ENCODE measurements around the gene SFSWAP. TPM values are rescaled to one million over a fixed set of nuclear protein-coding genes. Genes with fewer than 3 reads are reported as not detected.
A peak's percentile ranks its signal among the peaks of the same experiment; 100 is the strongest.

Gene SFSWAP
- total and polyA plus RNA-seq, 2 of the 13 experiments (the other 11 are each of a cell fraction or from before 2014, with no cell fraction given): 17.1 to 27.7 TPM

GRCh38 chr12:131826097-131826928, 115.4 kb downstream of the SFSWAP start:
- no peaks in the 10 kb centered on the region for H3K79me2 ChIP-seq (ENCODE audit: insufficient read depth, low read length)
- H3K36me3 ChIP-seq (replicated peaks in 1 of 2; ENCODE audit: control insufficient read depth in 1 of 2, insufficient read depth in 2 of 2, low read length in 2 of 2): no peaks in the 10 kb centered on the region
- ChIA-PET CTCF (ENCODE audit: low intra/inter-chr PET ratio, low total read pairs) (no interaction called here), POLR2A (no interaction called here)
- no TSS peak for BruUV-seq (replicated peaks)
- H3K4me3 ChIP-seq (replicated peaks in 1 of 3; ENCODE audit: insufficient read depth in 1 of 3, low read depth in 2 of 3, low read length in 3 of 3): no peak overlapping the region
- 60% methylated on average over 20 of the region's 23 CpGs for WGBS (ENCODE audit: low lambda C conversion rate)
- no peak overlapping the region for H3K4me2 ChIP-seq (ENCODE audit: low read depth, low read length)
- intact Hi-C loops (cut with micrococcal nuclease; ENCODE audit: unreplicated experiment) (no loop called here), in situ Hi-C loops (cut with HindIII; ENCODE audit: extremely low pct_ligation_motif_present, low pct_unique_long_range_greater_than_20kb) (loop anchor here (25.0 kb wide), 1 partner anchor 714 kb away; no protein-coding TSS in a partner anchor)
- FAIRE-seq (no peak), ATAC-seq (no peak), DNase-seq (ENCODE audit: low spot score) (no peak)
- peaks cover 8 to 52% of the 10 kb centered on the region in 2 experiments; a peak in 4 of 5 replicates for H3K27me3 ChIP-seq (ENCODE audit: control insufficient read depth in 1 of 2, insufficient read depth in 2 of 2, low read length in 2 of 2)
- H2AFZ ChIP-seq (ENCODE audit: low read length): no peak overlapping the region
- H3K9ac ChIP-seq (ENCODE audit: insufficient read depth, low read depth, low read length): no peak overlapping the region
- H3K9me3 ChIP-seq (ENCODE audit: low read length): no peaks in the 10 kb centered on the region
- TF ChIP-seq ZKSCAN1 (IDR thresholded peaks at IDR 0.05; ENCODE audit: low read length) (no peak), ZNF768 (CRISPR knock-in tag; IDR thresholded peaks at IDR 0.05) (peak; percentile 59; the same call in 1 of the 2 replicates)
- H3K4me1 ChIP-seq (ENCODE audit: insufficient read depth, low read length): peaks cover 49% of the 10 kb centered on the region
- H3K27ac ChIP-seq (ENCODE audit: extremely low read length, insufficient read depth, low read length): no peak overlapping the region
- no peaks in the 10 kb centered on the region for H4K20me1 ChIP-seq (ENCODE audit: insufficient read depth, low read length)

- in situ Hi-C loops (cut with HindIII; ENCODE audit: extremely low pct_ligation_motif_present, low pct_unique_long_range_greater_than_20kb) (loop anchor here (25.0 kb wide), 1 partner anchor 716 kb away; no protein-coding TSS in a partner anchor), intact Hi-C loops (cut with micrococcal nuclease; ENCODE audit: unreplicated experiment) (no loop called here)
- peak; percentile 27 for ATAC-seq
- Histone ChIP-seq H3K36me3 (replicated peaks in 1 of 2; ENCODE audit: control insufficient read depth in 1 of 2, insufficient read depth in 2 of 2, low read length in 2 of 2) (no peaks in the 10 kb centered on the region), H4K20me1 (ENCODE audit: insufficient read depth, low read length) (no peaks in the 10 kb centered on the region), H3K27ac (ENCODE audit: extremely low read length, insufficient read depth, low read length) (no peak within 1 kb of the TSS), H3K4me2 (ENCODE audit: low read depth, low read length) (peak within 1 kb of the TSS; percentile 84), H3K4me3 (replicated peaks in 1 of 3; ENCODE audit: insufficient read depth in 1 of 3, low read depth in 2 of 3, low read length in 3 of 3) (peak within 1 kb of the TSS; percentile 49 to 73 (median 50)), H3K4me1 (ENCODE audit: insufficient read depth, low read length) (peaks cover 55% of the 10 kb centered on the region), H2AFZ (ENCODE audit: low read length) (no peak within 1 kb of the TSS), H3K27me3 (ENCODE audit: control insufficient read depth in 1 of 2, insufficient read depth in 2 of 2, low read length in 2 of 2) (peaks cover 9 to 63% of the 10 kb centered on the region in 2 experiments; a peak in 4 of 5 replicates), H3K9ac (ENCODE audit: insufficient read depth, low read depth, low read length) (no peak within 1 kb of the TSS), H3K9me3 (ENCODE audit: low read length) (no peaks in the 10 kb centered on the region), H3K79me2 (ENCODE audit: insufficient read depth, low read length) (no peaks in the 10 kb centered on the region)
- CTCF ChIA-PET (ENCODE audit: low intra/inter-chr PET ratio, low total read pairs): no interaction called here
- no peak for FAIRE-seq
- no TSS peak for BruUV-seq (replicated peaks)
- WGBS (ENCODE audit: low lambda C conversion rate): 20% methylated on average over 2 of the region's 86 CpGs
- DNase-seq (ENCODE audit: low spot score): no peak
- POLR2A ChIA-PET: interaction anchor here (0.8 kb wide), 1 partner anchor 32 kb away, joined by 3 read pairs; no protein-coding TSS in a partner anchor
- peak; percentile 44 for TF ChIP-seq HNRNPK (IDR thresholded peaks at IDR 0.05; ENCODE audit: low read depth, low read length, poor library complexity, severe bottlenecking)
- no peak for TF ChIP-seq TERF1 (CRISPR knock-in tag; IDR thresholded peaks at IDR 0.05)
- no peak for TF ChIP-seq IRX3 (CRISPR knock-in tag; IDR thresholded peaks at IDR 0.05; ENCODE audit: borderline replicate concordance, low read depth)
- no peak for TF ChIP-seq LRRFIP1 (CRISPR knock-in tag; conservative IDR thresholded peaks at IDR 0.05)
- TF ChIP-seq MYPOP (CRISPR knock-in tag; IDR thresholded peaks at IDR 0.05): no peak
- TF ChIP-seq THAP8 (CRISPR knock-in tag; IDR thresholded peaks at IDR 0.05; ENCODE audit: borderline replicate concordance): no peak
- no peak for TF ChIP-seq NPAS2 (CRISPR knock-in tag; IDR thresholded peaks at IDR 0.05; ENCODE audit: borderline replicate concordance)
- TF ChIP-seq ZNF547 (CRISPR knock-in tag; IDR thresholded peaks at IDR 0.05): no peak
These were observed 117.2 kb downstream of the SFSWAP start, which contains the start of gene MMP17 for GRCh38 chr12:131827961-131828534. Gene MMP17 (plus strand): TSS chr12:131828393. CDS start chr12:131828495, 102 bp downstream.
